ENCODE results near the gene NEIL1. TPM values are rescaled to one million over a fixed set of nuclear protein-coding genes. Genes with fewer than 3 reads are reported as not detected.
A peak's percentile ranks its signal among the peaks of the same experiment; 100 is the strongest.

NEIL1 gene
- total RNA-seq, 4 donors from 2014 or later: 96.9 to 481 (median 163) TPM

GRCh38 chr15:75368689-75369239 lies 21.9 kb downstream of the NEIL1 start:
- TF ChIP-seq POLR2A (IDR thresholded peaks at IDR 0.05) (no peak), POLR2AphosphoS5 (IDR thresholded peaks at IDR 0.05) (no peak), CTCF (IDR thresholded peaks at IDR 0.05) (no peak), EP300 (IDR thresholded peaks at IDR 0.05; ENCODE audit: low read depth) (no peak)
- Histone ChIP-seq H3K9me3 (no peaks in the 10 kb centered on the region), H3K27ac (peak overlapping the region; percentile 94 to 99 (median 99)), H3K36me3 (peaks cover 0 to 21% (median 7%) of the 10 kb centered on the region in 4 donors), H3K27me3 (no peaks in the 10 kb centered on the region), H3K4me1 (peaks cover 8 to 22% (median 18%) of the 10 kb centered on the region in 4 donors), H3K4me3 (peak overlapping the region; percentile 43 to 86 (median 83))
- intact Hi-C loops (cut with DNase I; ENCODE audit: low total_unique reads) (no loop called here), in situ Hi-C loops (cut with MboI; ENCODE audit: low pct_ligation_motif_present in 1 of 4, low pct_unique_long_range_greater_than_20kb in 1 of 4, low sequenced_read_pairs in 3 of 4) (loop anchor here in 3 of 4 donors (10.0 to 25.0 kb wide), 2 partner anchors 86 to 269 kb away; partner anchors contain the start of genes IMP3 (in 3 of the 3), SNUPN (in 3 of the 3), SNX33 (in 3 of the 3) and SIN3A (in 1 of the 3))
- WGBS, 2 donors (ENCODE audit: low coverage in 1 of 2): 0 to 2% methylated on average over 3 to 23 of the region's 23 CpGs
- peak; percentile 38 for DNase-seq

DNA sequence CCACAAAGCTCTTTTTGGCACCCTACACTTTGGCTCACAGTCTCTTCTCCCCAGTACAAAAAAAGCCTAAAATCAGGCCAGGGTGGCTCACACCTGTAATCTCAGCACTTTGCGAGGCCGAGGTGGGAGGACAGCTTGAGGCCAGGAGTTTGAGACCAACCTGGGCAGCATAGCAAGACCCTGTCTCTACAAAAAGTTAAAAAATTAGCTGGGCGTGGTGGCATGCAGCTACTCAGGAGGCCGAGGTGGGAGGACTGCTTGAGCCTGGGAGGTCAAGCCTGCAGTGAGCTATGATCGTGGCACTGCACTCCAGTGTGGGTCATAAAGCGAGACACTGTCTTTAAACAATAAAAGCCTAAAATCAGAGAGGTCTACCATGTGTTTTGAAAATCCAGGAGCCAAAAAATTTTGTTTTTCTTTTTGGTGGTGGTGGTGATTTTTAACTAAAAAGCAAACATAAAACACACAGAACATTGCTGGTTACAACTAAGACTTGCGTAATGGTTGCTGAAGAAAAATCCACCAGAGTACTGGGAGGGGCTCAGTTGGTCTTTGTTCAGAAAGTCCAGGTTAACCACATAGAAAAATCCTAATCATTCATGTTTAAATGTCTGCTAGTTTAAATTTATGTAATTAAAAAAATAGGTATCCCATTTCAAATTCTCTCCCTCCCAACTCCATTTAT lies 23.2 kb downstream of the NEIL1 start:
- H3K27ac ChIP-seq: peak overlapping the region; percentile 94 to 99 (median 99)
- H3K4me1 ChIP-seq: peaks cover 8 to 22% (median 18%) of the 10 kb centered on the region in 4 donors
- H3K36me3 ChIP-seq: peaks cover 0 to 28% (median 11%) of the 10 kb centered on the region in 4 donors
- H3K27me3 ChIP-seq: no peaks in the 10 kb centered on the region
- 88 to 94% methylated on average over 5 to 7 of the region's 7 CpGs for WGBS, 2 donors (ENCODE audit: low coverage in 1 of 2)
- no peak for TF ChIP-seq POLR2AphosphoS5 (IDR thresholded peaks at IDR 0.05)
- no peak for DNase-seq
- peak overlapping the region in 1 of 4 donors; percentile 81 for H3K4me3 ChIP-seq
- H3K9me3 ChIP-seq: no peaks in the 10 kb centered on the region
- intact Hi-C loops (cut with DNase I; ENCODE audit: low total_unique reads) (no loop called here), in situ Hi-C loops (cut with MboI; ENCODE audit: low pct_ligation_motif_present in 1 of 4, low pct_unique_long_range_greater_than_20kb in 1 of 4, low sequenced_read_pairs in 3 of 4) (loop anchor here in 3 of 4 donors (10.0 to 25.0 kb wide), 2 partner anchors 85 to 267 kb away; partner anchors contain the start of genes IMP3 (in 3 of the 3), SNUPN (in 3 of the 3), SNX33 (in 3 of the 3) and SIN3A (in 1 of the 3))

- DNase-seq: no peak
- Histone ChIP-seq H3K36me3 (peaks cover 0 to 31% (median 15%) of the 10 kb centered on the region in 4 donors), H3K27ac (no peak overlapping the region), H3K9me3 (no peaks in the 10 kb centered on the region), H3K27me3 (no peaks in the 10 kb centered on the region), H3K4me1 (peaks cover 8 to 22% (median 18%) of the 10 kb centered on the region in 4 donors), H3K4me3 (no peak overlapping the region)
- in situ Hi-C loops (cut with MboI; ENCODE audit: low pct_ligation_motif_present in 1 of 4, low pct_unique_long_range_greater_than_20kb in 1 of 4, low sequenced_read_pairs in 3 of 4): loop anchor here in 3 of 4 donors (25.0 kb wide), 1 partner anchor 266 kb away; the partner anchor contains the start of genes IMP3 (in 3 of the 3), SNUPN (in 3 of the 3) and SNX33 (in 3 of the 3)
- intact Hi-C loops (cut with DNase I; ENCODE audit: low total_unique reads): no loop called here
- WGBS, 2 donors (ENCODE audit: low coverage in 1 of 2): 83 to 94% methylated on average over 1 of the region's 1 CpG
- TF ChIP-seq POLR2AphosphoS5 (IDR thresholded peaks at IDR 0.05) (no peak), CTCF (IDR thresholded peaks at IDR 0.05) (no peak), POLR2A (IDR thresholded peaks at IDR 0.05) (no peak), EP300 (IDR thresholded peaks at IDR 0.05; ENCODE audit: low read depth) (no peak)
Observed at GRCh38 chr15:75371486-75371885, 24.6 kb downstream of the NEIL1 start.

GRCh38 chr15:75371901-75372688 lies 25.3 kb downstream of the NEIL1 start:
- in situ Hi-C loops (cut with MboI; ENCODE audit: low pct_ligation_motif_present in 1 of 4, low pct_unique_long_range_greater_than_20kb in 1 of 4, low sequenced_read_pairs in 3 of 4): loop anchor here in 3 of 4 donors (25.0 kb wide), 1 partner anchor 265 kb away; the partner anchor contains the start of genes IMP3 (in 3 of the 3), SNUPN (in 3 of the 3) and SNX33 (in 3 of the 3)
- peaks cover 8 to 22% (median 18%) of the 10 kb centered on the region in 4 donors for H3K4me1 ChIP-seq
- TF ChIP-seq POLR2AphosphoS5 (IDR thresholded peaks at IDR 0.05) (no peak), CTCF (IDR thresholded peaks at IDR 0.05) (no peak), POLR2A (IDR thresholded peaks at IDR 0.05) (no peak), EP300 (IDR thresholded peaks at IDR 0.05; ENCODE audit: low read depth) (no peak)
- no peak overlapping the region for H3K4me3 ChIP-seq
- intact Hi-C loops (cut with DNase I; ENCODE audit: low total_unique reads): no loop called here
- H3K9me3 ChIP-seq: no peaks in the 10 kb centered on the region
- 94 to 97% methylated on average over 8 to 11 of the region's 11 CpGs for WGBS, 2 donors (ENCODE audit: low coverage in 1 of 2)
- DNase-seq: no peak
- no peaks in the 10 kb centered on the region for H3K27me3 ChIP-seq
- no peak overlapping the region for H3K27ac ChIP-seq
- H3K36me3 ChIP-seq: peaks cover 0 to 31% (median 15%) of the 10 kb centered on the region in 4 donors
